HTERT RPE-1 (cell line): ENCODE data around the gene SNRNP70.

Source experiments
- in situ Hi-C: fragments of 300-500 bp; cut with MboI; formaldehyde crosslinking; loops from 4 replicates; pipeline ENCODE4 v1.14.3; 2020; ENCODE audit warnings: low sequenced_read_pairs

Gene SNRNP70

DNA sequence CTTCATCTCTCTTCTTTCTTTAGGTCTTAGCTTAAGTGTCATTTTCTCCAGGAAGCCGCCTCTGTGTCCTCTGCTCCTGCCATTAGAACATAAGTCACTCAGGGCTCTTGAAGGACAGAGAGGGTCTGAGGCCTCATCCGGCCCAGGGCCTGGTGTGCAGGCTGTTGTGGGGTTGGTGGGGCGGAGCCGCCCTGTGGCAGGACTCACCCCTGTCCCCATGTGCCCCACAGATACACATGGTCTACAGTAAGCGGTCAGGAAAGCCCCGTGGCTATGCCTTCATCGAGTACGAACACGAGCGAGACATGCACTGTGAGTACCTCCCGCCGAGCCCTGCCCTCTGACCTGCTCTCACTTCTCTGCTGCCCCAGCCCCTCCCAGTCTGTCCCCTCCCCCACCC, 15.9 kb downstream of the SNRNP70 start:
- in situ Hi-C loops: no loop called here

DNA sequence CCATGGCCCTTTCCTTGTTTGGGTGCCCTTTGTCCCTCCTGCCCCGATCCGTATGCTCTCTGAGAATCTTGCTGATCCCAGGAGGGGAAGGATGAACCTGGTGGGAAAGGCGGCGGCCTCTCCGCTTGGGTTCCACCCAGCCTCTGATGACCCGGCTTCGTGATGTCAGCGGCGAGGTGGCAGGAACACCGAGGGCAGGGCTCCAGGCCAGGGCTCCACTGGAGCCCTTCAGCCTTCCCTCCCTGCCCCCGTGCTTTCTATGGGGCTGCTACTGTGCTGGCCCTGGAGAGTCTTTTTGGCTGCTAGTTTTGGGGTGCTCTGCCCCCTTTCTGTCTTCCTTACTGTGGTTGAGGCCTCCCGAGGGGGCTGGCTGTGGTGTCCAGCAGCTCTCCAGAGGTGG, 17.1 kb downstream of the SNRNP70 start:
- in situ Hi-C loops: no loop called here

DNA sequence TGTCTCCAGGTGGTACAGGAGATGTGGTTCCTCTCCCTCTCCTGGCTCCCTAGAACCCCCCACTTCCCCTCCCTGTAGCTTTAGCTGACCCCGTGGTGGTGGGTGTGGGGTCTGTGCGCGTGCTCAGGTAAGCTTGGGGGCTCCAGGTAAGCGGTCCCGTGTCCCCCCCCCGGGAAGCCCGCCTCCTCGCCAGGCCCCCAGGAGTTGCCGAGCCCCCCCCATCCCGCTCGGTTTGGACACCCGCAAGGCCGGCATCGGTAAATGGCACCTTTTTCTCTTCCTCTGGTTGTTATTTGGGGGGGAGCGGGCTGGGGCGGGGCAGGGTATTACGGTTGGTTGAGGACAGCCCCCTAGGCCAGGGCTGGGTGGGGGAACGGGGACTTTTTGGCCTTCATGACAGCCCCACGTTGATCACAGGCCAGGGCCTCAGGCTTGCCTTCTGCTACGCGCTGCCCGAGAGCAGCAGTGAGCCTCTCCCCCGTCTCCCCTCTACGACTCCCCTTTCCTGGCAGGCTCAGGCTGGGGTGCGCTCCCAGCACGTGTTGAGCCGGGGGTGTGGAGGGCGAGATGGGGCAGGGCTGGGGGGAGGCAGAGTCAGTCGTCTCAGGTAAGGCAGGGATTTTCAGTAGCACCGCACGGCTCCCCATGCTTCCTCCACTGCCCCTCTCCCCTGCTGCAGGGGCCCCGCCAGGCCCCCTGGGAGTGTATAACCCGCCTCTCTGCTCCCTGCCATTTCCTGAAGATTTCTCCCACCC, 18.3 kb downstream of the SNRNP70 start:
- in situ Hi-C loops: no loop called here

DNA sequence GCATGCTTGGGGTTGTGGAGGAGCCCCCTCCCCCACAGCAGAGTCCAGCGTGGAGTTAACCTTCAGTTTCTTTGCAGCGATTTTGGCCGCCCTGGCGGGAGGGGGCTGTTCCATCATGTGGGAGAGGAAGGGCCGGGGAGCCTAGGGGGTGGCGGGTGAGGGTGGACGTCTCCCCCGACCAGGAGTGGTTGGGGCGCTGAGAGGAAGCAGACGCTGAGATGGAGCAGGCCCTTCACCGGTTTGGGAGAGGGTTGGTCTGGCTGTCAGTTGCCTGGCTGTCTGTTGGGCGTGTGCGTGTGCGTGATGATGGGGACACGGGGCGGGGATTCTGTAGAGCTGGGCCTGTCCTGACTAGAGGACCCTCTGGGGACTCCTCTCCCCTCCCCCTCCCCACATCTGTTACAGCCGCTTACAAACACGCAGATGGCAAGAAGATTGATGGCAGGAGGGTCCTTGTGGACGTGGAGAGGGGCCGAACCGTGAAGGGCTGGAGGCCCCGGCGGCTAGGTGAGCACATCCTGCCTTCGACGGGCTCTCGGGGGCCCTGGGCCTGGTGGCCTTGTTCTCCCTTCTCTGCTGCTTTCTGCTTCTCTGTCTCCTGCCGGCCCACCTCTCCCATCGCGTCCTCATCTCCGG, 19.1 kb downstream of the SNRNP70 start:
- in situ Hi-C loops: no loop called here

DNA sequence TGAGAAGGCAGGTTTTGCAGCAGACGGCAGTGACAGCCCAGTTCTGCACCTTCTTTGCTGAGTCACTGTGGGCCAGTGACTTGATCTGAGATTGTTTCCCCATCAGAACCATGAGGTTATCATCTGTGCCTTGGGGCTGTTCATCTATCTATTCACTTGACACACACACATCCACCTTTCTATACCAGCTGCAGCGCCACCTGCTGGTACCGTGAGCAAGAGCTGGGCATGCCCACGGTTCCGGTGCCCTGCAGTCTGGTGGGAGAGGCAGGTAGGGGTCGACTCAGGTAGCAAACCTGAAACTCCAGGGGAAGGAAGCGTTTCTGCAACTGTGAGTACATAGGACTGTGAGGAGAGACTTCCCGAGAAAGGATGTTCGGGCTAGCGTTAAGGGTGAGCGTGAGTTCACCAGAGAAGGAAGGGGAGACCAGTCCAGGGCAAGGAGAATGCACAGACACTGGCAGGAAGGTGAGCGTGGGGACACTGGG, 21.4 kb downstream of the SNRNP70 start:
- in situ Hi-C loops: no loop called here

DNA sequence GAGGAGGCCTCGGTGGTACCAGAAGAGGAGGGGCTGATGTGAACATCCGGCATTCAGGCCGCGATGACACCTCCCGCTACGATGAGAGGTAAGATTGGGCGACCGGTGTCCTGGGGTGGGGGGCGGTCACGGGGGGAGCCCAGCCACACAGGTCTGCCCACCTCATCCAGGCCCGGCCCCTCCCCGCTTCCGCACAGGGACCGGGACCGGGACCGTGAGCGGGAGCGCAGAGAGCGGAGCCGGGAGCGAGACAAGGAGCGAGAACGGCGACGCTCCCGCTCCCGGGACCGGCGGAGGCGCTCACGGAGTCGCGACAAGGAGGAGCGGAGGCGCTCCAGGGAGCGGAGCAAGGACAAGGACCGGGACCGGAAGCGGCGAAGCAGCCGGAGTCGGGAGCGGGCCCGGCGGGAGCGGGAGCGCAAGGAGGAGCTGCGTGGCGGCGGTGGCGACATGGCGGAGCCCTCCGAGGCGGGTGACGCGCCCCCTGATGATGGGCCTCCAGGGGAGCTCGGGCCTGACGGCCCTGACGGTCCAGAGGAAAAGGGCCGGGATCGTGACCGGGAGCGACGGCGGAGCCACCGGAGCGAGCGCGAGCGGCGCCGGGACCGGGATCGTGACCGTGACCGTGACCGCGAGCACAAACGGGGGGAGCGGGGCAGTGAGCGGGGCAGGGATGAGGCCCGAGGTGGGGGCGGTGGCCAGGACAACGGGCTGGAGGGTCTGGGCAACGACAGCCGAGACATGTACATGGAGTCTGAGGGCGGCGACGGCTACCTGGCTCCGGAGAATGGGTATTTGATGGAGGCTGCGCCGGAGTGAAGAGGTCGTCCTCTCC, 22.6 kb downstream of the SNRNP70 start:
- in situ Hi-C loops: no loop called here

DNA sequence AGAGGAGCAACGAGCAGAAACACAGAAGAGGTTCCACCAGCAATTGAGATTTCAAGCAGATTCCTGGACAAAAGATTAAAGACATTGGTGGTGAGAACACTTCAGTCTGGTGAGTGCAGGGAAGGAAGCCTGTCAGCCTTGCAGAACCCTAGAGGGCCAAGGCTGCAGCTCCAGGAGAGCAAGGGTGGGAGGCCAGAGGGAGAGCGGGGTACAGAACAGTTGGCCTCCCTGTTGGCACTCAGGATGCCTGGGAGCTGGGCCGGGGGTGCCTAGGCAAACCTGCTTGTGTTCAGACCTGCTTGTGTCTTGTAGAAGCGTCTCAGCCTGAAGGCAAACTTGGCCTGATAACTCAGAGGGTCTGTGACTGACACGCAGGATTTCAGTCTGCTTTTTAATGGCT, 23.8 kb downstream of the SNRNP70 start:
- in situ Hi-C loops: no loop called here

DNA sequence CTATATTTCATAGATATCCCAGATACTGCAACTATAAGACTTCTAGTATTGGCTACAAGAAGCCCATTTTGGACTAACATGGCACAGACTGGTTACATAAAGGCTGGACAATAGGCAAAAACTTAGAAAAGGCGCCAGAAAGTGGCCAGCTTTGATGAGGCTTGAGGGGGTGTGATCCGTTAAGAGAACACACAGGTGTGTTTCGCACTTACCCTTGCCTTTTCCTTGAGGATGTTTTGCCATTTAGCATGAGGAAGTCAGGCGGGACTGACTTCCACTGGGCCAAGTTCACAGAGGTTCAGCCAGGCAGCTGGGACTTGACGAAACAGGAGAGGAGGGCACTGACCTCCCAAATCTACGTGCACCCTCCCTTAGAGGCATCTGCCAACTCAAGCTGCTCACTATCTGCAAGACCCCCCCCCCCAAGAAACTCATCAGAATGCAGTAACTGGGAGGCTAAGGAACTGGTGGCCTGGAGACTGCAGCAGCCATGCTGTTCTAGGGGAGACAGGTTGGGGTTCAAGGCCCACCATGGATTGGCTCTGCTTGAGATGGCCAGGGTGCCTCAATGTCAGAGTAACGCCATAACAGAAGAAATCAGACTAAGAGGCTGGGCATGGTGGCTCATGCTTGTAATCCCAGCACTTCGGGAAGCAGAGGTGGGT, 24.4 kb downstream of the SNRNP70 start:
- in situ Hi-C loops: no loop called here

DNA sequence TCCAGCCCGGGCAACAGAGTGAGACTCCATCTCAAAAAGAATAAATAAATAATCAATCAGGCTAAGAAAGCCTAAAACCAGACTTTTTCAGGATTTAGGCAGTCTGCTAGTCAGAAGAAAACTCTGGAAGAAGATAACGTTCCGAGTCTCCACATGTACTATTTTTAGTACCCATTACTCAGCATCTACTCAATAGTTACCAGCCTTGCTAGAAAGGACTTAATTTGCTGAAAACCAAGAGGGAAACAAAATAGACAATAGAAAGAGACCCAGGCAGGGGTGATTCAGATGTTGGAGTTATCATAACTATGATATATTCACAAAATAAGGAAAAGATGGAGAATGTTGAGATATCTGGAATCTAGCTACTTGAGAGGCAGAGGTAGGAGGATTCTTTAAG, 25.3 kb downstream of the SNRNP70 start:
- in situ Hi-C loops: no loop called here

DNA sequence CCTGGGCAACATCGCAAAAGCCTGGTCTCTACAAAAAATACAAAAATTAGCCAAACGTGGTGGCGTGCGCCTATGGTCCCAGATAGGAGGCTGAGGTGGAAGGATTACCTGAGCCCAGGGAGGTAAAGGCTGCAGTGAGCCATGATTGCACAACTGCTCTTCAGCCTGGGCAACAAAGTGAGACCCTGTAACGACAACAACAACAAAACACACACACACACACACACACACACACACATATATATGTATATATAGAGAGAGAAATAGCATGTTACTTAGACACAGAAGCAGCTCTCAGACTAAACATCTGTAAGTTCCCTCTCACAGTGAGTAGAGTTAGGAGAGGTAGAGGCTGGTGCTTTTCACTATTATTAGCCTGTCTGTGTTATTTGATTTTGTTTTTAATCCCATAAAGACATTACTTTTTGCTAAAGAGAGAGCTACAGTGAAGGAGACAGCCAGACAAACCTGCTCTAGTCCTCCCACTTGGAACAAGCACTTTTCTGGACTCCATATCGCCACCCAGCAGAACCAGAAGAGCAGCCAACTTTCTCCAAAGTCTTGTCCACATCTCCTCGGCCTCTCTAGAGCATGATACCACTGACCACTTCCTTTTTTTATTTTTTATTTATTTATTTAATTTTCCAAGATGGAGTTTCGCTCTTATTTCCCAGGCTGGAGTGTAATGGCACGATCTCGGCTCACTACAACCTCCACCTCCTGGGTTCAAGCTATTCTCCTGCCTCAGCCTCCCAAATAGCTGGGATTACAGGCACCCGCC, 26.2 kb downstream of the SNRNP70 start:
- in situ Hi-C loops: no loop called here

DNA sequence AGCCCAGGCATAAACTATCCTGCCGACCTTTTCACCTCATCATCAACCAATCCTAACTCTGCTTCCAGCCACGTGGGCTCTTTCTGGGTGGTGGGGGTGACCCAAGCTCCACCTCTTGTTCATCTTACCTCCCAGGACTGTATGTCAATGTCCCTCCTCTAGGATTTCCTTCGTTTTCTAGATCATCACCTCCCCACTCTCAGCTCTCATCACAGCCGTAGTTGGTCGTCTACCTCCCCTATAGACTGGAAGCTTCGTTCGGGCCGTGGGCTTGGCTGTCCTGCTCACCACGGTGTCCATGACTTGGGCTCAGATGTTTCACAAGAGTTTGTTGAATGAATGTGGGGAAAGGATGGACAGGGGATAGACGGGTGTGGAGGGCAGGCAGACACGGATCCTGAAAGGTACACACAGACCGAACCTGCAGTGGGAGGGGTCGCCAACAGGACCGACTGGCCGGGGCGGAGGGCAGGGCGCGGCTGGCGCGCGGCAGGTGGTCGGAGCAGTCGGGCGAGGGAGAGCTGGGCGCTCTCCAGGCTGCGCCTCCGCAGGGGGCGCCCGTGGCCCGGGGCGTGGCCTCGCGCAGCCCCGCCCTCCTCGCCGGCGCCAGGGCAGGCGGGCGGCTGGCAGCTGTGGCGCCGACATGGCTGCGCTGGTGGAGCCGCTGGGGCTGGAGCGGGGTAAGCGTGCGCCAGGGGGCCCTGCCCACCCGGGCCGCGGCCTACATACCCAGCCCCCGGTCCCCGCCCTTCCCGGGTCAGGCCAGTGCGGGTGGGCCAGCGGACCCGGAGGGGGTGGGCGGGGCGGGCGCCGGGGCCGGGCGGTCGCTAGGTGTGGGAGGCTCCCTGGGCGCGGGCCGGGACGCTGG, 28.7 kb downstream of the SNRNP70 start, which contains the start of gene LIN7B:
TSS of gene LIN7B (plus strand) at position 609 of the 868 bp plus-strand sequence. CDS start at position 644, 35 bp downstream.
- in situ Hi-C loops: no loop called here

DNA sequence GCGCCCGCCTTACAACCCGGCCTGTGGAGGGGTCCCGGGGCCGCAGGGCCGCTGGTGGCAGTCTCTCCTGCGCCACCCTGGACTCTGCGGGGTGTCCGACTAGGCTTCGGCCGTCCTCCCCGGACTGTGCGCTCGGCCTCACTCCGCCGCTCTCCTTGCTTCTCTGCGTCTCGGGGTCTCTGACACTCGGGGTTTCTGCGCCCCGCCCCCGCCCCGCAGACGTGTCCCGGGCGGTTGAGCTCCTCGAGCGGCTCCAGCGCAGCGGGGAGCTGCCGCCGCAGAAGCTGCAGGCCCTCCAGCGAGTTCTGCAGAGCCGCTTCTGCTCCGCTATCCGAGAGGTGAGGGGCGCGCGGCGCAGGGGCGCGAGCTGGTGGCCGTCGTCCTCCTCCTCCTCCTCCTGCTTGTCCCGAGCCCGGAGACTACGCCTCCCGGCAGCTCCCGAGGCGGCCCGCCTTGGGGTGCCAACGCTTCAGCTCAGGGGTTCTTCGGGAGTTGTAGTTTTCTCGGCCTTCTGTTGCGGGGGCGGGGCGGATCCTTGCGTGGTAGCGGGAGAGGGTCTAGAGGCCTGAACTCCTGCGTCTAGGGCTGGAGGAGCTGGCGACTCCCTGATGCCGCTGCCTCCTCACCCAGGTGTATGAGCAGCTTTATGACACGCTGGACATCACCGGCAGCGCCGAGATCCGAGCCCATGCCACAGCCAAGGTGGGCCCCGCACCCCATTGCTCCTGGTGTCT, 29.5 kb downstream of the SNRNP70 start:
- in situ Hi-C loops: no loop called here

DNA sequence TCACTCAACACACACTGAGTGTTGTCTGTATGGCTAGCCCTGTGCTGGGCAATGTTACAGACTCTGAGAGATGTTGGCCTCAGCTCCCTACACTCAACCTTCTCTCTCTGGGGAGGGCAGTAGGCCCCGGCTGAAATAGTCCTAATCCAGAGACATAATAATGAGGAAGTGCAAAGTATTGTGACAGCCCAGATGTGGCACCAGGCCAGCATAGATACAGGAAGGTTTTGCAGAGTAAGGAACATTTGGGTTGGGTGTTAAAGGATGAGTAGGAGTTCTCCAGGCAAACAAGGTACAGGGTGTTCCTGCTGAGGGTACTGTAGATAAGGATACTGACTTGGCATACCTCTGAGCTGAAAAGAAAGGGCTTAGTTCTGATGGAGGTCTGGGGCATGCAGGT, 31.3 kb downstream of the SNRNP70 start:
- in situ Hi-C loops: no loop called here

DNA sequence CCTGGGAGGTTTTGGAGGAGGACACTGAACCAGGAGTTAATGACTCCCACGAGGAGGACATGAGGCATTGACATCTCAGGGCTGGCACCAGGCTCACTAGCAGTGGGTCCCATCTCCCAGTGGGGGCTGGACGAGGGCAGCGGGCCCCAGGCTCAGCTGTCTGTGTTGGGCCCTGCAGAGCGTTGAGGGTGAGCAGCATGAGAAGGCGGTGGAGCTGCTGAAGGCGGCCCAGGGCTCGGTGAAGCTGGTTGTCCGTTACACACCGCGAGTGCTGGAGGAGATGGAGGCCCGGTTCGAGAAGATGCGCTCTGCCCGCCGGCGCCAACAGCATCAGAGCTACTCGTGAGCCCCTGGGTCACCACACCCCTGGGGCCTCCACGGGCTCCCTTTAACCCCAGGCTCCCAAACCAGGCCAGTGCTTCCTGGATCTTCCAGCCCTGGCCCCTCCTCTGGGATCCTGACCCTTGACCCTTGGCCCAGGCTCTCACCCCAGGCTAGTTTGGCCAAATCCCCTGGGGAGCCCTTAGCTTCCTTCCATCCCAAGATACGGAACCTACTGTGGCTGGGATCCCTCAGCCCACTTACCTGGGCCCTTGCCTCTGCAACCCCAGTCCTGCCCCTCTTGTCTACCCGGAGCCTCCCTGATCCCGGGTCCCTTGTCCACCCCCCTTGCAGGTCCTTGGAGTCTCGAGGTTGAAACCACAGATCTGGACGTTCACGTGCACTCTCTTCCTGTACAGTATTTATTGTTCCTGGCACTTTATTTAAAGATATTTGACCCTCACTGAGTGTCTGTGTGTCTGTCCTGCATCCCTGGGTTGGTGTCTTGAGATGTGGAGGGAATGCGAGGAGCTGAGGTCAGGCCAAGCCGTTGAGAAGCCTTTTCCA, 32.7 kb downstream of the SNRNP70 start:
- in situ Hi-C loops: no loop called here

DNA sequence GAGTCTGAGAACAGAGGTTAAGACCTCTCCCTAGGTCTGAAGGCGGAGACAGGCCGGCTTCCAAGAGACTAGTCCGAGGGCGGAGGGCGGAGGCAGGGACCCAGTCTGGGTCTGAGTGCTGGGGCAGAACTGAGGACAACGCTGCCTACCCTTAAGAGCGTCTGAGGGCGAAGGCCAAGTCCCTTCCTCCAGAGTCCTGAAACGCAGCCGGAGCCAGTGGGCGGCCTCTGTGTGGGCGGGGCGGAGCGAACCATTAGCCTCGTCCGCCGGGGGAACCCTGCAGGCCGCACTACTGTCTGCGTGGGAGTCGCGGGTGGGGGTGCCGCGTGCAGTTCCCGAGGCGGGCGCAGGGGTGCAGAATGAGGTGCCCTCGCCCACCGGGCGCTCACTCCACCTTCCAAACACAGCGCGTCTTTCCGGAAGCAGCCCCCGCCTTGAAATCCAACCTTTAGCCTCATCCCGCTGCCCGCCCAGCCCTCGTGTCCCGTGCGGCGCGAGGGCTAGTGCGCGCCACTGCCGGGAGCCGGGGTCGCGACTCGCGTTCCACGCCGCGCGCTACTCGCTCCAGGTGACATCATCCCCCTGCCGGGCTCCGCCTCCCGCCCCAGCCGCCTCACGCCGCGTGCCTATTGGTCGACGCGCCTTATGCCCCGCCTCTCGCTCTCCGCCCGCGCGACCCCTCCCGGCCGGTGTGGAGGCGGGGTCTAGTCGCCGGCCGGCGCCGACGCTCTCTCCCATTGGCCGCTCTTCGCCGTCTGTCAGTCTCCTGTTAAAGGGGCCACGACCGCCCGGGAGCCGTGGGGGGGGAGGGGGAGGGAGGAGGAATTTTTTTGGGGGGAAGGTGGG, 33.5 kb downstream of the SNRNP70 start, which contains the start of gene C19orf73:
TSS of gene C19orf73 (minus strand) at position 579 of the 846 bp plus-strand sequence. CDS start at position 458, 121 bp downstream.
- in situ Hi-C loops: no loop called here
